LNCaP clone FGC (cell line): ENCODE data around the gene MRTFA.

ENCODE experiments used
- DNase-seq: peaks from one replicate; pipeline ENCODE4 v3.0.0-alpha.2; 2011; ENCODE audit warnings: low read depth
- H3K4me3 ChIP-seq: 2 replicates; pipeline ENCODE4 v1.5.1; 2011; ENCODE audit warnings: mild to moderate bottlenecking, low read depth, low read length, control low read depth
- TF ChIP-seq, protein P1 (sequence below): IDR thresholded peaks from 2 replicates; pipeline ENCODE4 v1.5.1; 2012; ENCODE audit warnings: mild to moderate bottlenecking; ENCODE audit not compliant: control insufficient read depth, insufficient read depth; ENCODE audit errors: extremely low read depth

The MRTFA gene

DNA sequence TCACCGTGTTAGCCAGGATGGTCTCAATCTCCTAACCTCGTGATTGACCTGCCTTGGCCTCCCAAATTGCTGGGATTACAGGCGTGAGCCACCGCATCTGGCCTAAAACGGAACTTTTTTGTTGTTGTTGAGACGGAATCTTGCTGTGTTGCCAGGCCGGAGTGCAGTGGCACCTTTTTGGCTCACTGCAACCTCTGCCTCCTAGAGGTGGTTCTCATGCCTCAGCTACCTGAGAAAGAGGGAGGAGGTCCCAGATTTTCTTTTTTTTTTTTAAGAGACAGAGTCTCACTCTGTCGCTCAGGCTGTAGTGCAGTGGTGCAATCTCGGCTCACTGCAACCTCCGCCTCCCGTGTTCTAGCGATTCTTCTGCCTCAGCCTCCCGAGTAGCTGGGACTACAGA lies 34.9 kb upstream of the MRTFA start:
- no peak for DNase-seq
- H3K4me3 ChIP-seq: no peak overlapping the region
- TF ChIP-seq, protein P1, sequence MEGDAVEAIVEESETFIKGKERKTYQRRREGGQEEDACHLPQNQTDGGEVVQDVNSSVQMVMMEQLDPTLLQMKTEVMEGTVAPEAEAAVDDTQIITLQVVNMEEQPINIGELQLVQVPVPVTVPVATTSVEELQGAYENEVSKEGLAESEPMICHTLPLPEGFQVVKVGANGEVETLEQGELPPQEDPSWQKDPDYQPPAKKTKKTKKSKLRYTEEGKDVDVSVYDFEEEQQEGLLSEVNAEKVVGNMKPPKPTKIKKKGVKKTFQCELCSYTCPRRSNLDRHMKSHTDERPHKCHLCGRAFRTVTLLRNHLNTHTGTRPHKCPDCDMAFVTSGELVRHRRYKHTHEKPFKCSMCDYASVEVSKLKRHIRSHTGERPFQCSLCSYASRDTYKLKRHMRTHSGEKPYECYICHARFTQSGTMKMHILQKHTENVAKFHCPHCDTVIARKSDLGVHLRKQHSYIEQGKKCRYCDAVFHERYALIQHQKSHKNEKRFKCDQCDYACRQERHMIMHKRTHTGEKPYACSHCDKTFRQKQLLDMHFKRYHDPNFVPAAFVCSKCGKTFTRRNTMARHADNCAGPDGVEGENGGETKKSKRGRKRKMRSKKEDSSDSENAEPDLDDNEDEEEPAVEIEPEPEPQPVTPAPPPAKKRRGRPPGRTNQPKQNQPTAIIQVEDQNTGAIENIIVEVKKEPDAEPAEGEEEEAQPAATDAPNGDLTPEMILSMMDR: no peak

DNA sequence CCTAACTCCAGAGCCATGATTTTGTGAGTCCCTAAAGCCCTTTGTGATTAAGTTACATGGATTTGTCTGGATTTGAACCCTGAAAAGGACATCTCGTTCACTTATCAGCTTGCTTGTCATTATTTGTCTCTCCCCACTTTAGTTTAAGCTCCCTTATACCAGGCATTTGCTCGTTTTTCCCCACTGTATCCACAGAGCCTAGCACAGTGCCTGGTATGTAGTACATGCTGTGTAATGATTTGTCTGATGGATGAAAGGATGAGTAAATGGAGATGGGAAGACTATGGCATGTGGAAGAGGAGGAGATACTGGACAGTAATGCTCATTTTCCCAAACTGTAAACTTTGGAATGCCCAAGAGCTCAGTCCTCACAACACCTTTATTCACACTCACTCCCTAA lies 33.5 kb upstream of the MRTFA start:
- TF ChIP-seq, protein P1: no peak
- DNase-seq: no peak
- no peak overlapping the region for H3K4me3 ChIP-seq

DNA sequence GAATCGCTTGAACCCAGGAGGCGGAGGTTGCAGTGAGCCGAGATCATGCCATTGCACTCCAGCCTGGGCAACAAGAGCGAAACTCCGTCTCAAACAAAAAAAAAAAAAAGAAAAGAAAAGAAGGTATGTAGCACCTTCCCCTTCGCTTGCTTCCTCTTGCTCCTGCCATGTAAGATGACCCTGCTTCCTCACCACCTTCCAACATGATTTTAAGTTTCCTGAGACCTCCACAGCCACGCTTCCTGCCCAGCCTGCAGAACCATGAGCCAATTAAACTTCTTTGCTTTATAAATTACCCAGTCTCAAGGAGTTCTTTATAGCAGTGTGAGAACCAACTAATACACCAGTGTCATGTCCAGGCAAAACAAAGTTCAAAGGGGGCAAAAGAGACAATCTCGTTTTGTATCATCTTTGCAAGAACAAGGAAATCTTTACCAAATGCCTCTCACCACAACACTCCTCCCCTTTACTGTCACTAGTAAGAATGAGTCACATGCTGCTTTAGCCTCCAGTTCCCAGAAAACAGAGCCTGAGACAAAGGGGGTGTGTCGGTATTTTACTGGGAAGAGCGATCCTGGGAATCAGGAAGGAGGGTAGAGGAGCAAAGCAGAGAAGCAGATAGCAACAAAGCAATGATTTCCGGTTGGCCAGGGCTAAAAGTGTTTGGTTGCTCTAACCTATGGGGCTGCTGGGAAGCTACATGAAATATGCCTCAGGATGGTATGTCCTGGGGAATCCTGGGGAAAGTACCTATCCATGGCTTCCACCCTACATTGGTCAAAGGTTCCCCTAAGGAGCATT lies 32.3 kb upstream of the MRTFA start:
- TF ChIP-seq, protein P1: no peak

DNA sequence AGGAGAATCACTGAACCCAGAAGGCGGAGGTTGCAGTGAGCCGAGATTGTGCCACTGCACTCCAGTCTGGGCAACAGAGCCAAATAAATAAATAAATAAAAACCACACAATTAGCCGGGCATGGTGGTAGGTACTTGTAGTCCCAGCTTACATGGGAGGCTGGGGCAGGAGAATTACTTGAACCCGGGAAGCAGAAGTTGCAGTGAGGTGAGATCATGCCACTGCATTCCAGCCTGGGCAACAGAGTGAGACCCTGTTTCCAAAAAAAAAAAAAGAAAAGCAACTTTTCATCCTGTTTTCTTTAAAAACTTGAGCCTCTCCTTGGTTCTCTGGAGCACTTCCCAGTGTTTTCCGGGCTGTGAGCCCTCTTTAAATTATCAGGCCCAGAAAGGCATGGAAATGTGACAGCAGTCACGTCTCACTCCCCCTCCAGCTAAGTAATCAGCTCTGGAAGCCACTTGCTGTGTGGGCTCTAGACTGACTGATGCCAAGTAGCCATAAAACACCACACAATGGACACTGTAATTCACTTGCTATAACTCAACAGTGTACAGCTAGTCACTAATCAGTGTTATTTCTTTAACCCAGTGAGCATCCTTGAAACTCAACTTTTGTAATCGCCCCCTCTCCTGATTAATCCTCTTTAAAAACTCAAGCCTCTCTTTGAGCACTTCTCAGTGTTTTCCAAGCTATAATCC lies 29.8 kb upstream of the MRTFA start:
- no peak for DNase-seq
- H3K4me3 ChIP-seq: no peak overlapping the region
- TF ChIP-seq, protein P1: no peak

More for the DNA sequence above, 32.3 kb upstream of the MRTFA start:
- H3K4me3 ChIP-seq: no peak overlapping the region
- no peak for DNase-seq

DNA sequence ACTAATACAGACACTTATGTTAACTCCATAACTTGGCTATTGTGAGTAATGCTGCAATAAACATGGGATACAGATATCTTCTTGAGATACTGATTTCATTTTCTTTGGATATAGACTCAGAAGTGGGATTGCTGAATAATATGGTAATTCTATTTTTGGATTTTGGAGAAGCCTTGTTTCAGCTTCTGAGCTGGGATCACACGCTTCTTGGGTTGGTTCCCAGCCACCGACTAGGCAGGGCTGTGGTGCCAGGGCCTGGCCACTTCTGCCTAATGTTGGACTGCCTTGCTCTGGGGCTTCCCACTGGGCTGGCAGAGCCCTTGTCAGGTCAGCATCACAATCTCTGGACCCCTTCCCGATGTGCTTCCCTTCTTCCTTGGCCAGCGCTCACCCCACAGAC lies 28.8 kb upstream of the MRTFA start:
- TF ChIP-seq, protein P1: no peak
- DNase-seq: no peak
- no peak overlapping the region for H3K4me3 ChIP-seq

DNA sequence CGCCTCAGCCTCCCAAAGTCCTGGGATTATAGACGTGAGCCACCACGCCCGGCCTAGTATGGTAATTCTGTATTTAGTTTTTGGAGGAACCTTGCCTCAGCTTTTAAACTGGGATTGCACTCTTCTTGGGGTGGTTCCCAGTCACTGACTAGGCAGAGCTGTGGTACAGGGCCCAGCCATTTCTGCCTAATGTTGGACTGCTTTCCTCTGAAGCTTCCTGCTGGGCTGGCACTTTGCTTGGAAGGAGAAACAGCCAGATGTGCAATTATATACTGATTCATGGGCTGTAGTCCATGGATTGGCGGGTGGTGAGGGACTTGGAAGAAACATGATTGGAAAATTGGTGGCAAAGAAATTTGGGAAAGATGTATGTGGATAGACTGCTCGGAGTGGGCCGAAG lies 25.2 kb upstream of the MRTFA start:
- DNase-seq: no peak
- no peak overlapping the region for H3K4me3 ChIP-seq
- TF ChIP-seq, protein P1: no peak
